Smooth muscle cell (in vitro differentiated cells): ENCODE results near the gene MMP1. TPM values are rescaled to one million over a fixed set of nuclear protein-coding genes. Genes with fewer than 3 reads are reported as not detected.

Source experiments
- DNase-seq: peaks from one replicate; lab custom pipeline; 2025; ENCODE audit not compliant: unreplicated experiment; lab: John Stamatoyannopoulos, UW
- H2AFZ ChIP-seq: fragments of 200-600 bp; sonication (generic); 2 replicates; pipeline ENCODE4 v1.6.0; 2016; ENCODE audit warnings: antibody characterized with exemption, low read depth, mild to moderate bottlenecking
- H3F3A ChIP-seq: fragments of 200-600 bp; sonication (generic); 2 replicates; pipeline ENCODE4 v1.6.0; 2017; ENCODE audit warnings: antibody characterized with exemption, low read depth
- H3K27ac ChIP-seq: fragments of 200-600 bp; sonication (generic); 2 replicates; pipeline ENCODE4 v1.5.1; 2016; ENCODE audit warnings: low read depth, mild to moderate bottlenecking
- H3K27me3 ChIP-seq: fragments of 200-600 bp; sonication (generic); 2 replicates; pipeline ENCODE4 v1.6.1; 2016; ENCODE audit warnings: low read depth, mild to moderate bottlenecking
- H3K36me3 ChIP-seq: fragments of 200-600 bp; sonication (generic); 2 replicates; pipeline ENCODE4 v1.5.1; 2016; ENCODE audit warnings: low read depth
- H3K4me1 ChIP-seq: fragments of 200-600 bp; sonication (generic); 2 replicates; pipeline ENCODE4 v1.5.1; 2016; ENCODE audit warnings: low read depth
- H3K4me2 ChIP-seq: fragments of 200-600 bp; sonication (generic); 2 replicates; pipeline ENCODE4 v1.6.0; 2016; ENCODE audit warnings: mild to moderate bottlenecking
- H3K4me3 ChIP-seq: fragments of 200-600 bp; sonication (generic); 2 replicates; pipeline ENCODE4 v1.5.1; 2016; ENCODE audit warnings: mild to moderate bottlenecking
- H3K79me2 ChIP-seq: fragments of 200-600 bp; sonication (generic); 2 replicates; pipeline ENCODE4 v1.6.0; 2016; ENCODE audit warnings: low read depth, mild to moderate bottlenecking
- H3K9ac ChIP-seq: fragments of 200-600 bp; sonication (generic); 2 replicates; pipeline ENCODE4 v1.6.0; 2016; ENCODE audit warnings: low read depth
- H3K9me3 ChIP-seq: fragments of 200-600 bp; sonication (generic); replicated peaks from 2 replicates; pipeline ENCODE4 v1.5.1; 2016; ENCODE audit warnings: low read depth
- H4K20me1 ChIP-seq: fragments of 200-600 bp; sonication (generic); 2 replicates; pipeline ENCODE4 v1.6.0; 2016; ENCODE audit warnings: low read depth
- WGBS: methylation state at CpG from one replicate; pipeline ENCODE4 v1.1.7; 2016; ENCODE audit warnings: low lambda C conversion rate; 5-methylcytosine and 5-hydroxymethylcytosine counted together
- polyA plus RNA-seq: library from polyadenylated mRNA; unstranded; fragments of >200 nt; fragmentation: Nextera tagmentation; extraction: Ambion mirVana; gene quantifications from 2 replicates; pipeline ENCODE4 v1.2.1, GENCODE V29; 2016
- total RNA-seq: library from RNA; depleted of rRNA; stranded (reverse); fragments of >200 nt; gene quantifications from 2 replicates; pipeline ENCODE4 v1.2.3, GENCODE V29; 2014
- TF ChIP-seq, protein P1 (sequence below): fragments of 200-600 bp; sonication (generic); IDR thresholded peaks from 2 replicates; pipeline ENCODE4 v1.5.1; 2017; ENCODE audit warnings: borderline replicate concordance, mild to moderate bottlenecking, antibody characterized with exemption; ENCODE audit not compliant: insufficient read depth, poor library complexity, severe bottlenecking

Gene MMP1
- total and polyA plus RNA-seq, 2 experiments from 2014 or later, result 9.1 to 38.3 TPM

DNA sequence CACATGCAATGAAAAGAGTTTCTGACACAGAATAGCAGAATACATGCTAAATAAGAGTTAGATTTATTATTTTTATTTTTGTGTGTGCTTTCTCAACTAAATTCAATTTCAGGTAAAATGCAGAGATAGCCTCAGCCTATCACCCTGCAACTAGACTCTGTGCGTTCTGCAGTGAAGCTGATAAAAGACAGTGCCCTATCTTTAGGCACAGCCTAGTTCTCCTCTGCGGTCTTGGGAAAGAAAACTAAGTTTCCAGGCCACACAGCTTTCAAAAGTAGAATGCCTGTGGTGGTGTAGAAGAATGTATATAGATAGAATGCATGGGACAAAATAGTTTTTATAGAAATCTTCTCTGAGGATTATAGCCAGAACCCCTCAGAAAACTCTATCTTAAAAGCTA lies 12.0 kb upstream of the MMP1 start:
- no peaks in the 10 kb centered on the region for H3K36me3 ChIP-seq
- H3K9me3 ChIP-seq, result no peaks in the 10 kb centered on the region
- H3K4me3 ChIP-seq, result no peak overlapping the region
- no peak overlapping the region for H3K27ac ChIP-seq
- no peaks in the 10 kb centered on the region for H3K27me3 ChIP-seq
- no peaks in the 10 kb centered on the region for H3K4me1 ChIP-seq
- H4K20me1 ChIP-seq, result no peaks in the 10 kb centered on the region
- H3K9ac ChIP-seq, result no peak overlapping the region
- TF ChIP-seq, protein P1, sequence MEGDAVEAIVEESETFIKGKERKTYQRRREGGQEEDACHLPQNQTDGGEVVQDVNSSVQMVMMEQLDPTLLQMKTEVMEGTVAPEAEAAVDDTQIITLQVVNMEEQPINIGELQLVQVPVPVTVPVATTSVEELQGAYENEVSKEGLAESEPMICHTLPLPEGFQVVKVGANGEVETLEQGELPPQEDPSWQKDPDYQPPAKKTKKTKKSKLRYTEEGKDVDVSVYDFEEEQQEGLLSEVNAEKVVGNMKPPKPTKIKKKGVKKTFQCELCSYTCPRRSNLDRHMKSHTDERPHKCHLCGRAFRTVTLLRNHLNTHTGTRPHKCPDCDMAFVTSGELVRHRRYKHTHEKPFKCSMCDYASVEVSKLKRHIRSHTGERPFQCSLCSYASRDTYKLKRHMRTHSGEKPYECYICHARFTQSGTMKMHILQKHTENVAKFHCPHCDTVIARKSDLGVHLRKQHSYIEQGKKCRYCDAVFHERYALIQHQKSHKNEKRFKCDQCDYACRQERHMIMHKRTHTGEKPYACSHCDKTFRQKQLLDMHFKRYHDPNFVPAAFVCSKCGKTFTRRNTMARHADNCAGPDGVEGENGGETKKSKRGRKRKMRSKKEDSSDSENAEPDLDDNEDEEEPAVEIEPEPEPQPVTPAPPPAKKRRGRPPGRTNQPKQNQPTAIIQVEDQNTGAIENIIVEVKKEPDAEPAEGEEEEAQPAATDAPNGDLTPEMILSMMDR, result no peak
- no peaks in the 10 kb centered on the region for H3K79me2 ChIP-seq
- H3K4me2 ChIP-seq, result no peak overlapping the region
- H2AFZ ChIP-seq, result no peak overlapping the region
- H3F3A ChIP-seq, result no peaks in the 10 kb centered on the region
- WGBS, result 32% methylated on average over 2 of the region's 2 CpGs
- DNase-seq, result no peak

DNA sequence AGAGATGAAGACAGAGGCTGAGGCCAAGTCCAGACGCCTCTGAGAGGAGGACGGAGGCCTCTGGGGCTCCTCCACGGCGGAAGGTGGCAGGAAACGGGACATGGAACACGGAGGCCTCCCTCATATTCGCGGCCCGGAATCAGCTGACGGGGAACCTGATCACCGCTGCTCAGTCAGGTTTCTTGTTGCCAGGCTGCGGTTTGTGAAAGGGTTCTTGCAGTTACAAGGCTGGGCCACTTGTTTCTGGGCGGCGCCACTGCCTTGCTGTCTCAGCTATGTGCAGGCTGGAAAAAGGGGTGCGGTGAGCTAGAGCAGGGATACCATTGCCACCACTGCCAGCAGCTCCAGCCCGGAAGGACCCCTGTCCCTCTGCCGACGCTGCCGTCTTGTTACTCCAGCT lies 10.0 kb upstream of the MMP1 start:
- H2AFZ ChIP-seq, result no peak overlapping the region

DNA sequence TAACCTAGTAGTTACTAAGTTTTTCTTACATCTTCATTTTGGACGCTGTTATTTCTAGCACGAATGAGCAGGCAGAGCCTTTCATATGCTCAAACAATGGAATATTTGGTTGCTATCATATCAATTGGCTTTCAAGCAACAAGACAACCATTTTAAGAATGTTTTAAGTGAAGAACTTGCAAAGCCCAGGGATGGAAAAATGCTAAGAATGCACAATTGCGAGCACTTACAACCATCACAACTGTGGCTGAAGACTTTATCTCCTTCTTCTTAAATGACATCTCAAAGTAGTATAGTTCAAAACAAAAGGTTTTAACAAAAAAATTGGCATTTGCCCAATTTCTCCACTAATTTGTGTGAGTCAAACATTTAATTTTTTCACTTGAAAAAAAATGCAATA lies 8.3 kb upstream of the MMP1 start:
- DNase-seq, result no peak
- Histone ChIP-seq H2AFZ (no peak overlapping the region), H3K4me3 (no peak overlapping the region), H3K9me3 (no peaks in the 10 kb centered on the region), H3F3A (no peaks in the 10 kb centered on the region), H3K4me1 (no peaks in the 10 kb centered on the region), H3K36me3 (no peaks in the 10 kb centered on the region), H3K27me3 (no peaks in the 10 kb centered on the region), H3K27ac (no peak overlapping the region), H3K79me2 (no peaks in the 10 kb centered on the region), H3K4me2 (no peak overlapping the region), H3K9ac (no peak overlapping the region), H4K20me1 (no peaks in the 10 kb centered on the region)
- TF ChIP-seq, protein P1, result no peak
- WGBS, result 41% methylated on average over 3 of the region's 3 CpGs

More for the DNA sequence above, 10.0 kb upstream of the MMP1 start:
- WGBS, result 49% methylated on average over 19 of the region's 19 CpGs
- Histone ChIP-seq H3K9ac (no peak overlapping the region), H4K20me1 (no peaks in the 10 kb centered on the region), H3K4me3 (no peak overlapping the region), H3K4me2 (no peak overlapping the region), H3F3A (no peaks in the 10 kb centered on the region), H3K9me3 (no peaks in the 10 kb centered on the region), H3K27ac (no peak overlapping the region), H3K79me2 (no peaks in the 10 kb centered on the region), H3K27me3 (no peaks in the 10 kb centered on the region), H3K4me1 (no peaks in the 10 kb centered on the region), H3K36me3 (no peaks in the 10 kb centered on the region)
- TF ChIP-seq, protein P1, result peak; percentile 18
- no peak for DNase-seq

DNA sequence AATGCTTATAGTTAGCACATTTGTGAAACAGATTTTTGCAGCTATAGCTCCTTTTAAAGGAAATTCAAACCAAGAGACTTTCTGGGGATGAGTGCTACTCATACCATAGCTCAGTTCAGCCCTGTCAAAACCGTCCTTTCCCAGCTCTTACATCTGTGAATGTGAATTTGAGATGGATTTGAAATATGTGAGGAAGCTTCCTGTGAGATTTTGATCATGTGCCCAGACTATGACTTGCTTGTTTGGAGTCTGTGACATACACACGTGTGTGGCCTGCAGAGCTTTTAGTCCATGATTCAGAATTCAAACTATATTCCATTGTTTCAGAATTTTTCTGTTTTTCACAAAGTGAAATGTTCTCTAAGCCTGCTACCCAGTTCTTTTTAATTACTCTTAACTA lies 4.4 kb upstream of the MMP1 start:
- Histone ChIP-seq H3K9me3 (no peaks in the 10 kb centered on the region), H3K36me3 (no peaks in the 10 kb centered on the region), H3K4me2 (no peak overlapping the region), H3K79me2 (no peaks in the 10 kb centered on the region), H3K4me1 (no peaks in the 10 kb centered on the region), H3K9ac (no peak overlapping the region), H3K27me3 (no peaks in the 10 kb centered on the region), H3F3A (no peaks in the 10 kb centered on the region), H3K4me3 (no peak overlapping the region), H3K27ac (no peak overlapping the region), H2AFZ (no peak overlapping the region), H4K20me1 (no peaks in the 10 kb centered on the region)
- 48% methylated on average over 2 of the region's 2 CpGs for WGBS
- DNase-seq, result no peak
- TF ChIP-seq, protein P1, result no peak
